ENCODE data around the gene OSBPL2. TPM values are rescaled to one million over a fixed set of nuclear protein-coding genes. Genes with fewer than 3 reads are reported as not detected.

Gene OSBPL2
- total and polyA plus RNA-seq, 2 donors (not counting 3 experiments of a cell fraction or from before 2014, with no cell fraction given), result 13.1 to 33.0 TPM

DNA sequence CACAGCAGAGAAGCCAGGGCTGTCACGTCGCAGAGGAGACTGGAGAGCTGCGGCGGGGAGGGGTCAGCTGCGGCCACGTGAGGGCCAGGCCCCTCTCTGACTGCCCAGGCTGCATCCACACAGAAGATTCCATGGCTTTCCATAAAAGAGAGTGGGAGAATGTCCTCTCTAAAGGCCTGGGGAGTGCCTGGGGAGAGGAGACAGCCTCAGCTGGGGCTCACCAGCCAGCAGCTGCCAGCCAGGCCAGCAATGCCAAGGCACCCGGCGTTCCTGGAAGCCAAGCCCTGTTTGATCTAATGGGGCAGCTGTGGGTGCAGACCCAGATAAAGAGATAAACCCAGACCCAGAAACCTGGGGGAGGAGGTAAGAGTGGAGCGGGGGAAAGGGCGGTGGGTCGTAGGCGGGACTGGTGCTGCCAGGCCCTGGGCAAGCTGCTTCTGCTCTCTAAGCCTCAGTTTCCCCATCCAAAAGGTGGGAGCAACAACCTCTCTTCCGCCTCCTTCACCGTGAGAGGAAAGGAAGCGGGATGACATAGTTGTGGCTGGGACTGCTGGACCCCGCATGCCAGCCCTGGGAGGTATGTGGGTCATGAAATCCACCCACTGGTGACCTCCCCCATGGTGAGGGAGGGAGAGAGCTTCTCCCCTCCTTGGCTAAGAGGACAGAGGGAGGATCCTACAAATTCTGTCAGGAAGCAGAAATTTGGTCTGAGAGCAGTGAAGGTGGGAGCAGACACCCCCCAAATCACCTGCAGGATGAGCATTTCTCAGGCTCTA is 3.1 kb upstream of the OSBPL2 start:
- no peaks in the 10 kb centered on the region for H4K20me1 ChIP-seq (replicated peaks; ENCODE audit: control insufficient read depth, extremely low read depth, insufficient read depth, low read length)
- no peaks in the 10 kb centered on the region for H3K9me1 ChIP-seq (replicated peaks; ENCODE audit: control insufficient read depth, extremely low read depth, insufficient read depth, low read length)
- no peak overlapping the region for H3K9ac ChIP-seq (replicated peaks; ENCODE audit: extremely low read depth, insufficient read depth, low read length)
- no peaks in the 10 kb centered on the region for H3K9me3 ChIP-seq (replicated peaks; ENCODE audit: control insufficient read depth, insufficient read depth, low read length)
- no peak for TF ChIP-seq POLR2A (IDR thresholded peaks at IDR 0.05; ENCODE audit: low read depth, low read length)
- no peak overlapping the region for H3K27ac ChIP-seq (ENCODE audit: insufficient read depth, low read depth, low read length)
- no peak for FAIRE-seq
- H3K79me2 ChIP-seq (ENCODE audit: control insufficient read depth, insufficient read depth, low read length), result peaks cover 1% of the 10 kb centered on the region
- no peak overlapping the region for H2AFZ ChIP-seq (ENCODE audit: low read depth, low read length)
- CTCF ChIA-PET, result interaction anchor here (1.0 kb wide), 1 partner anchor 209 kb away, joined by 3 read pairs; no protein-coding TSS in a partner anchor
- intact Hi-C loops (cut with micrococcal nuclease), result no loop called here
- no peak for DNase-seq (ENCODE audit: low read depth, low spot score)
- BruUV-seq (replicated peaks), result no TSS peak
- H3K4me1 ChIP-seq (ENCODE audit: control insufficient read depth, extremely low read depth, insufficient read depth, low read length), result peaks cover 5% of the 10 kb centered on the region
- H3K4me2 ChIP-seq (ENCODE audit: insufficient read depth, low read length), result no peak overlapping the region
- dilution Hi-C loops (cut with MboI; ENCODE audit: extremely low pct_ligation_motif_present, low sequenced_read_pairs), result no loop called here
- H3K36me3 ChIP-seq (ENCODE audit: control insufficient read depth in 2 of 2, extremely low read depth in 1 of 2, insufficient read depth in 2 of 2, low read length in 2 of 2), result no peaks in the 10 kb centered on the region
- H3K4me3 ChIP-seq (replicated peaks in 1 of 3; ENCODE audit: insufficient read depth in 1 of 3, low read depth in 1 of 3, low read length in 3 of 3), result no peak overlapping the region
- H3K27me3 ChIP-seq (ENCODE audit: control insufficient read depth in 2 of 2, insufficient read depth in 2 of 2, low read length in 2 of 2), result no peaks in the 10 kb centered on the region
- POLR2A ChIA-PET, result no interaction called here

DNA sequence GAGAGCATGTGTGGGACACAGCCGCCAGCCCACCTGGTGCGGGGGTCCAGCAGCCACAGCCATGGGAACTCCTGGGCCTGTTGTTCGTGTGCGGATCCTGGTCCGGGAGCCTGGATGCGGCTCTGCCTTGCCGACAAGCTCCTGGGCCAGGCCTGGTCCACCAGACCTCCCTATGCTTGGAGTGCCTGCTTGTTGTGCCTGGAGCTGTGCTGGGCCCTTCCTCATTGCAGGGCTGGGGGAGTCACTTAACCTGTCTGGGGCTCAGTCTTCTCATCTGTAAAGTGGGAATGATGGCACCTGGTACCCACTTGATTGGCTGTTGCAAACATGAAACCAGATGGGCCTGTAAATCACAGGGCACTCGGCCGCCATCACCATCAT is 2.6 kb upstream of the OSBPL2 start:
- no peaks in the 10 kb centered on the region for H3K36me3 ChIP-seq (ENCODE audit: control insufficient read depth in 2 of 2, extremely low read depth in 1 of 2, insufficient read depth in 2 of 2, low read length in 2 of 2)
- dilution Hi-C loops (cut with MboI; ENCODE audit: extremely low pct_ligation_motif_present, low sequenced_read_pairs) (no loop called here), intact Hi-C loops (cut with micrococcal nuclease) (no loop called here)
- FAIRE-seq, result no peak
- ChIA-PET CTCF (no interaction called here), POLR2A (no interaction called here)
- peaks cover 3% of the 10 kb centered on the region for H3K79me2 ChIP-seq (ENCODE audit: control insufficient read depth, insufficient read depth, low read length)
- no peaks in the 10 kb centered on the region for H3K9me3 ChIP-seq (replicated peaks; ENCODE audit: control insufficient read depth, insufficient read depth, low read length)
- H3K27ac ChIP-seq (ENCODE audit: insufficient read depth, low read depth, low read length), result no peak overlapping the region
- no peak for TF ChIP-seq POLR2AphosphoS5 (IDR thresholded peaks at IDR 0.05; ENCODE audit: insufficient read depth, low read depth, low read length)
- TF ChIP-seq, protein P1, sequence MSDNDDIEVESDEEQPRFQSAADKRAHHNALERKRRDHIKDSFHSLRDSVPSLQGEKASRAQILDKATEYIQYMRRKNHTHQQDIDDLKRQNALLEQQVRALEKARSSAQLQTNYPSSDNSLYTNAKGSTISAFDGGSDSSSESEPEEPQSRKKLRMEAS (IDR thresholded peaks at IDR 0.05; ENCODE audit: insufficient read depth, insufficient read length), result no peak
- no peak for TF ChIP-seq MYC (IDR thresholded peaks at IDR 0.05; ENCODE audit: low read depth, low read length)
- TF ChIP-seq FOS (IDR thresholded peaks at IDR 0.05; ENCODE audit: borderline replicate concordance, insufficient read depth, low read length), result no peak
- TF ChIP-seq EZH2 (IDR thresholded peaks at IDR 0.05; ENCODE audit: borderline replicate concordance, low read depth, low read length, severe bottlenecking), result no peak
- TF ChIP-seq, protein P2, sequence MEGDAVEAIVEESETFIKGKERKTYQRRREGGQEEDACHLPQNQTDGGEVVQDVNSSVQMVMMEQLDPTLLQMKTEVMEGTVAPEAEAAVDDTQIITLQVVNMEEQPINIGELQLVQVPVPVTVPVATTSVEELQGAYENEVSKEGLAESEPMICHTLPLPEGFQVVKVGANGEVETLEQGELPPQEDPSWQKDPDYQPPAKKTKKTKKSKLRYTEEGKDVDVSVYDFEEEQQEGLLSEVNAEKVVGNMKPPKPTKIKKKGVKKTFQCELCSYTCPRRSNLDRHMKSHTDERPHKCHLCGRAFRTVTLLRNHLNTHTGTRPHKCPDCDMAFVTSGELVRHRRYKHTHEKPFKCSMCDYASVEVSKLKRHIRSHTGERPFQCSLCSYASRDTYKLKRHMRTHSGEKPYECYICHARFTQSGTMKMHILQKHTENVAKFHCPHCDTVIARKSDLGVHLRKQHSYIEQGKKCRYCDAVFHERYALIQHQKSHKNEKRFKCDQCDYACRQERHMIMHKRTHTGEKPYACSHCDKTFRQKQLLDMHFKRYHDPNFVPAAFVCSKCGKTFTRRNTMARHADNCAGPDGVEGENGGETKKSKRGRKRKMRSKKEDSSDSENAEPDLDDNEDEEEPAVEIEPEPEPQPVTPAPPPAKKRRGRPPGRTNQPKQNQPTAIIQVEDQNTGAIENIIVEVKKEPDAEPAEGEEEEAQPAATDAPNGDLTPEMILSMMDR (IDR thresholded peaks at IDR 0.05; ENCODE audit: extremely low read depth in 1 of 2, insufficient read depth in 1 of 2, low read depth in 1 of 2, low read length in 2 of 2), result no peak
- no peak for TF ChIP-seq POLR2A (IDR thresholded peaks at IDR 0.05; ENCODE audit: low read depth, low read length)
- TF ChIP-seq JUN (IDR thresholded peaks at IDR 0.05; ENCODE audit: borderline replicate concordance, insufficient read depth, insufficient read length, low read depth), result no peak
- TF ChIP-seq GATA2 (IDR thresholded peaks at IDR 0.05; ENCODE audit: insufficient read depth, insufficient read length, low read depth, low read length), result no peak
- H3K4me3 ChIP-seq (replicated peaks in 1 of 3; ENCODE audit: insufficient read depth in 1 of 3, low read depth in 1 of 3, low read length in 3 of 3), result no peak overlapping the region
- no TSS peak for BruUV-seq (replicated peaks)
- H3K9ac ChIP-seq (replicated peaks; ENCODE audit: extremely low read depth, insufficient read depth, low read length), result no peak overlapping the region
- DNase-seq (ENCODE audit: low read depth, low spot score), result no peak
- H3K4me2 ChIP-seq (ENCODE audit: insufficient read depth, low read length), result no peak overlapping the region
- peaks cover 5% of the 10 kb centered on the region for H3K4me1 ChIP-seq (ENCODE audit: control insufficient read depth, extremely low read depth, insufficient read depth, low read length)
- H3K27me3 ChIP-seq (ENCODE audit: control insufficient read depth in 2 of 2, insufficient read depth in 2 of 2, low read length in 2 of 2), result no peaks in the 10 kb centered on the region
- H4K20me1 ChIP-seq (replicated peaks; ENCODE audit: control insufficient read depth, extremely low read depth, insufficient read depth, low read length), result no peaks in the 10 kb centered on the region
- H3K9me1 ChIP-seq (replicated peaks; ENCODE audit: control insufficient read depth, extremely low read depth, insufficient read depth, low read length), result no peaks in the 10 kb centered on the region
- no peak overlapping the region for H2AFZ ChIP-seq (ENCODE audit: low read depth, low read length)

Data from endothelial cell of umbilical vein (primary cell).